ENCODE results near the gene DTHD1. TPM values are rescaled to one million over a fixed set of nuclear protein-coding genes. Genes with fewer than 3 reads are reported as not detected.

The DTHD1 gene
- total RNA-seq, 1 donor = not detected

GRCh38 chr4:36312511-36312910 lies 31.1 kb downstream of the DTHD1 start:
- DNase-seq (ENCODE audit: low read depth in 2 of 3, low spot score in 2 of 3) = no peak

- DNase-seq (ENCODE audit: low read depth in 2 of 3, low spot score in 2 of 3) = peak in 1 of 3 donors; percentile 38
These were observed 31.9 kb downstream of the DTHD1 start for GRCh38 chr4:36313301-36313700.

GRCh38 chr4:36313703-36314102 lies 32.3 kb downstream of the DTHD1 start:
- no peak for DNase-seq (ENCODE audit: low read depth in 2 of 3, low spot score in 2 of 3)

- DNase-seq (ENCODE audit: low read depth in 2 of 3, low spot score in 2 of 3) = no peak
These were observed 35.2 kb downstream of the DTHD1 start for GRCh38 chr4:36316607-36317006.

- DNase-seq (ENCODE audit: low read depth in 2 of 3, low spot score in 2 of 3) = peak in 1 of 3 donors; percentile 28
These were observed 36.3 kb downstream of the DTHD1 start for GRCh38 chr4:36317721-36318120.

- DNase-seq (ENCODE audit: low read depth in 2 of 3, low spot score in 2 of 3) = no peak
These were observed 38.9 kb downstream of the DTHD1 start for GRCh38 chr4:36320117-36320896.

- DNase-seq (ENCODE audit: low read depth in 2 of 3, low spot score in 2 of 3) = no peak
These were observed 39.8 kb downstream of the DTHD1 start for GRCh38 chr4:36321176-36321575.

GRCh38 chr4:36322921-36323354 lies 41.5 kb downstream of the DTHD1 start:
- peak; percentile 29 to 74 (median 56) for DNase-seq (ENCODE audit: low read depth in 2 of 3, low spot score in 2 of 3)

GRCh38 chr4:36323816-36324419 lies 42.5 kb downstream of the DTHD1 start:
- peak in 1 of 3 donors; percentile 9 for DNase-seq (ENCODE audit: low read depth in 2 of 3, low spot score in 2 of 3)

GRCh38 chr4:36324808-36325207 lies 43.4 kb downstream of the DTHD1 start:
- DNase-seq (ENCODE audit: low read depth in 2 of 3, low spot score in 2 of 3) = no peak

- DNase-seq (ENCODE audit: low read depth in 2 of 3, low spot score in 2 of 3) = peak; percentile 4 to 54 (median 46)
These were observed 44.1 kb downstream of the DTHD1 start for GRCh38 chr4:36325499-36325898.

GRCh38 chr4:36325926-36326325 lies 44.5 kb downstream of the DTHD1 start:
- no peak for DNase-seq (ENCODE audit: low read depth in 2 of 3, low spot score in 2 of 3)

- DNase-seq (ENCODE audit: low read depth in 2 of 3, low spot score in 2 of 3) = no peak
These were observed 45.1 kb downstream of the DTHD1 start for GRCh38 chr4:36326476-36327029.

GRCh38 chr4:36327400-36327799 lies 46.0 kb downstream of the DTHD1 start:
- DNase-seq (ENCODE audit: low read depth in 2 of 3, low spot score in 2 of 3) = no peak

- no peak for DNase-seq (ENCODE audit: low read depth in 2 of 3, low spot score in 2 of 3)
These were observed 46.7 kb downstream of the DTHD1 start for GRCh38 chr4:36328130-36328529.

GRCh38 chr4:36329228-36329627 lies 47.8 kb downstream of the DTHD1 start:
- no peak for DNase-seq (ENCODE audit: low read depth in 2 of 3, low spot score in 2 of 3)

GRCh38 chr4:36330796-36331195 lies 49.4 kb downstream of the DTHD1 start:
- no peak for DNase-seq (ENCODE audit: low read depth in 2 of 3, low spot score in 2 of 3)

GRCh38 chr4:36332023-36332781 lies 50.8 kb downstream of the DTHD1 start:
- no peak for DNase-seq (ENCODE audit: low read depth in 2 of 3, low spot score in 2 of 3)

GRCh38 chr4:36332782-36333131 lies 51.3 kb downstream of the DTHD1 start:
- no peak for DNase-seq (ENCODE audit: low read depth in 2 of 3, low spot score in 2 of 3)

GRCh38 chr4:36333303-36333877 lies 52.0 kb downstream of the DTHD1 start:
- no peak for DNase-seq (ENCODE audit: low read depth in 2 of 3, low spot score in 2 of 3)

- DNase-seq (ENCODE audit: low read depth in 2 of 3, low spot score in 2 of 3) = no peak
These were observed 56.3 kb downstream of the DTHD1 start for GRCh38 chr4:36337665-36338185.
